OCI-LY3 (cell line): ENCODE measurements around the gene CHRDL2.

Source experiments
- H2AFZ ChIP-seq: fragments of 200-600, 300-600 bp; shearing (Covaris generic); 2 replicates; pipeline ENCODE4 v1.6.0; 2014; ENCODE audit warnings: antibody characterized with exemption, low read depth, low read length
- H3K27ac ChIP-seq: fragments of 200-600, 300-600 bp; sonication (generic); 2 replicates; pipeline ENCODE4 v1.5.1; 2014; ENCODE audit warnings: mild to moderate bottlenecking, low read length, moderate library complexity, mixed read lengths
- H3K27me3 ChIP-seq: fragments of 200-600, 300-600 bp; sonication (generic); 2 replicates; pipeline ENCODE4 v1.6.1; 2014; ENCODE audit warnings: low read depth, low read length, mixed read lengths
- H3K36me3 ChIP-seq: fragments of 200-600, 300-600 bp; sonication (generic); replicated peaks from 2 replicates; pipeline ENCODE3; 2014; ENCODE audit warnings: low read depth, low read length, mixed read lengths
- H3K4me1 ChIP-seq: fragments of 300-600, 200-600 bp; sonication (generic); 2 replicates; pipeline ENCODE4 v1.6.1; 2014; ENCODE audit warnings: low read length, mixed read lengths
- H3K4me2 ChIP-seq: fragments of 200-600, 300-600 bp; sonication (generic); 2 replicates; pipeline ENCODE4 v1.6.1; 2014; ENCODE audit warnings: low read length, mixed read lengths
- H3K4me3 ChIP-seq: fragments of 300-600, 200-600 bp; sonication (generic); 2 replicates; pipeline ENCODE4 v1.5.1; 2014; ENCODE audit warnings: antibody characterized with exemption, mild to moderate bottlenecking, low read length, moderate library complexity
- H3K79me2 ChIP-seq: fragments of 300-600, 200-600 bp; shearing (Covaris generic); 2 replicates; pipeline ENCODE4 v1.6.1; 2014; ENCODE audit warnings: mild to moderate bottlenecking, low read length, mixed read lengths
- H3K9ac ChIP-seq: fragments of 300-600, 200-600 bp; shearing (Covaris generic); 2 replicates; pipeline ENCODE4 v1.6.0; 2014; ENCODE audit warnings: mild to moderate bottlenecking, low read length, moderate library complexity
- H3K9me3 ChIP-seq: fragments of 200-600, 300-600 bp; shearing (Covaris generic); 2 replicates; pipeline ENCODE4 v1.6.1; 2014; ENCODE audit warnings: low read length, mixed read lengths; ENCODE audit not compliant: insufficient read depth
- H4K20me1 ChIP-seq: fragments of 200-600, 300-600 bp; sonication (generic); 2 replicates; pipeline ENCODE4 v1.6.1; 2016; ENCODE audit warnings: low read length, mixed read lengths; ENCODE audit not compliant: insufficient read depth
- EZH2phosphoT487 ChIP-seq: fragments of 200-600 bp; shearing (Covaris generic); IDR thresholded peaks from 2 replicates; pipeline ENCODE4 v1.6.1; 2018; ENCODE audit warnings: antibody characterized with exemption, mixed run types, low read depth
- TF ChIP-seq, protein P1 (sequence below): fragments of 200-600, 300-600 bp; sonication (generic); IDR thresholded peaks from 2 replicates; pipeline ENCODE4 v1.5.1; 2014; ENCODE audit warnings: antibody characterized with exemption, low read length, low read depth

Gene CHRDL2

GRCh38 chr11:74777038-74777437 is 45.8 kb upstream of the CHRDL2 start:
- Histone ChIP-seq H3K27ac (no peak overlapping the region), H3K9ac (no peak overlapping the region), H3K4me3 (no peak overlapping the region), H3K79me2 (peaks cover 94% of the 10 kb centered on the region), H3K4me1 (peaks cover 26% of the 10 kb centered on the region), H3K36me3 (peaks cover 4% of the 10 kb centered on the region), H3K4me2 (no peak overlapping the region), H4K20me1 (peaks cover 96% of the 10 kb centered on the region), H3K9me3 (no peaks in the 10 kb centered on the region), H2AFZ (no peak overlapping the region), H3K27me3 (no peaks in the 10 kb centered on the region; the same call in 1 of the 2 replicates)
- no peak for TF ChIP-seq EZH2phosphoT487
- TF ChIP-seq, protein P1, sequence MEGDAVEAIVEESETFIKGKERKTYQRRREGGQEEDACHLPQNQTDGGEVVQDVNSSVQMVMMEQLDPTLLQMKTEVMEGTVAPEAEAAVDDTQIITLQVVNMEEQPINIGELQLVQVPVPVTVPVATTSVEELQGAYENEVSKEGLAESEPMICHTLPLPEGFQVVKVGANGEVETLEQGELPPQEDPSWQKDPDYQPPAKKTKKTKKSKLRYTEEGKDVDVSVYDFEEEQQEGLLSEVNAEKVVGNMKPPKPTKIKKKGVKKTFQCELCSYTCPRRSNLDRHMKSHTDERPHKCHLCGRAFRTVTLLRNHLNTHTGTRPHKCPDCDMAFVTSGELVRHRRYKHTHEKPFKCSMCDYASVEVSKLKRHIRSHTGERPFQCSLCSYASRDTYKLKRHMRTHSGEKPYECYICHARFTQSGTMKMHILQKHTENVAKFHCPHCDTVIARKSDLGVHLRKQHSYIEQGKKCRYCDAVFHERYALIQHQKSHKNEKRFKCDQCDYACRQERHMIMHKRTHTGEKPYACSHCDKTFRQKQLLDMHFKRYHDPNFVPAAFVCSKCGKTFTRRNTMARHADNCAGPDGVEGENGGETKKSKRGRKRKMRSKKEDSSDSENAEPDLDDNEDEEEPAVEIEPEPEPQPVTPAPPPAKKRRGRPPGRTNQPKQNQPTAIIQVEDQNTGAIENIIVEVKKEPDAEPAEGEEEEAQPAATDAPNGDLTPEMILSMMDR = no peak

- peaks cover 4% of the 10 kb centered on the region for H3K36me3 ChIP-seq
- peaks cover 93% of the 10 kb centered on the region for H4K20me1 ChIP-seq
- no peak overlapping the region for H2AFZ ChIP-seq
- no peak overlapping the region for H3K4me3 ChIP-seq
- TF ChIP-seq, protein P1 = no peak
- TF ChIP-seq EZH2phosphoT487 = no peak
- H3K4me2 ChIP-seq = no peak overlapping the region
- no peak overlapping the region for H3K27ac ChIP-seq
- H3K9me3 ChIP-seq = no peaks in the 10 kb centered on the region
- peaks cover 92% of the 10 kb centered on the region for H3K79me2 ChIP-seq
- H3K27me3 ChIP-seq = no peaks in the 10 kb centered on the region; the same call in 1 of the 2 replicates
- H3K4me1 ChIP-seq = peaks cover 26% of the 10 kb centered on the region
- H3K9ac ChIP-seq = no peak overlapping the region
Measured at GRCh38 chr11:74776546-74776945, 45.3 kb upstream of the CHRDL2 start.

DNA sequence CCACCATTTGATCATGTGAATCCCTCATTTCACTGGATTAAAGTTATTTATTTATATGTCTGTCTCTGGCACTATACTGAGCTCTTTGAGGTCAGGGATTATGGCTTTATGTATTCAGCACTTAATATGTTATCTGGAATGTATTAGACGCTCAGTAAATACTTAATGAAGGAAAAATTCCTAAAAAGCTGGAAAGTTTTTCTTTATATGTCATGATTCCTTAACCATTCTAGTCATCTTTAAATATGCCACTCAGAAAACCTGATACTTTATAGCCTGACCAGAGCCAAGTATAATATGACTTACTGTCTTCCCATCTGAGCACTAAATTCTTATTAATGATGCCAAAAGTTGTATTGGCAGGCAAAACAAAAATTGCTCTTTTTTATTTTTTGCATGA is 44.5 kb upstream of the CHRDL2 start:
- Histone ChIP-seq H3K9me3 (no peaks in the 10 kb centered on the region), H2AFZ (no peak overlapping the region), H3K4me2 (no peak overlapping the region), H3K4me3 (no peak overlapping the region), H3K9ac (no peak overlapping the region), H4K20me1 (peaks cover 93% of the 10 kb centered on the region), H3K4me1 (peaks cover 26% of the 10 kb centered on the region), H3K36me3 (peaks cover 4% of the 10 kb centered on the region), H3K27ac (no peak overlapping the region), H3K27me3 (no peaks in the 10 kb centered on the region; the same call in 1 of the 2 replicates), H3K79me2 (peaks cover 92% of the 10 kb centered on the region)
- TF ChIP-seq, protein P1 = no peak
- no peak for TF ChIP-seq EZH2phosphoT487

GRCh38 chr11:74773476-74773875 is 42.2 kb upstream of the CHRDL2 start:
- Histone ChIP-seq H3K9me3 (no peaks in the 10 kb centered on the region), H3K4me1 (peaks cover 29% of the 10 kb centered on the region), H3K9ac (no peak overlapping the region), H3K4me3 (no peak overlapping the region), H2AFZ (no peak overlapping the region), H3K36me3 (peaks cover 4% of the 10 kb centered on the region), H4K20me1 (peaks cover 92% of the 10 kb centered on the region), H3K79me2 (peaks cover 93% of the 10 kb centered on the region), H3K27ac (no peak overlapping the region), H3K27me3 (no peaks in the 10 kb centered on the region), H3K4me2 (no peak overlapping the region)
- TF ChIP-seq EZH2phosphoT487 = no peak
- TF ChIP-seq, protein P1 = no peak
